GM21390 (cell line): ENCODE measurements around the gene IFT122.
"Not testable (repeated sequence)": the region's sequence is repeated elsewhere in the genome, so short reads cannot be mapped to it uniquely, and the experiment has no call there.

Experiments
- ATAC-seq: cut with Tn5 transposase; IDR thresholded peaks from one replicate; pipeline ENCODE4 v1.9.1; 2021; ENCODE audit not compliant: unreplicated experiment

IFT122 gene

GRCh38 chr3:129515108-129515820, 75.2 kb downstream of the IFT122 start:
- not testable (repeated sequence) for ATAC-seq

DNA sequence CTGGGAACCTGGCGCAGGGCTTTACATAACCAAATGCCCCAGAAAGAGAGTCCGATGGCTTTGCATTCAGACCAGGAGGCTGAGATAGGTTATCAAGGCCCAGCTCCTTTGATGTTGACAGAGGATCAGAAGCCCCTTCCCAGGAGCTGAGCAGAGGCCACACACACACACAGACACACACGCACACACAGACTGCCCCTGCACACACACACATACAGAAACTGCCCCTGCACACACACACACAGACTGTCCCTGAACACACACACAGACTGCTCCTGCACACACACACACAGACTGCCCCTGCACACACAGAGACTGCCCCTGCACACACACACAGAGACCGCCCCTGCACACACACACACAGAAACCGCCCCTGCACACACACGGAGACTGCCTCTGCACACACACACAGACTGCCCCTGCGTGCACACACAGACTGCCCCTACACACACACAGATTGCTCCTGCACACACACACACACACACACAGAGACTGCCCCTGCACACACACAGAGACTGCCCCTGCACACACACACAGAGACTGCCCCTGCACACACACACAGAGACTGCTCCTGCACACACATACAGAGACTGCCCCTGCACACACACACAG, 75.9 kb downstream of the IFT122 start:
- ATAC-seq, result not testable (repeated sequence)

- ATAC-seq, result no peak
Measured at GRCh38 chr3:129517516-129517915, 77.5 kb downstream of the IFT122 start.

DNA sequence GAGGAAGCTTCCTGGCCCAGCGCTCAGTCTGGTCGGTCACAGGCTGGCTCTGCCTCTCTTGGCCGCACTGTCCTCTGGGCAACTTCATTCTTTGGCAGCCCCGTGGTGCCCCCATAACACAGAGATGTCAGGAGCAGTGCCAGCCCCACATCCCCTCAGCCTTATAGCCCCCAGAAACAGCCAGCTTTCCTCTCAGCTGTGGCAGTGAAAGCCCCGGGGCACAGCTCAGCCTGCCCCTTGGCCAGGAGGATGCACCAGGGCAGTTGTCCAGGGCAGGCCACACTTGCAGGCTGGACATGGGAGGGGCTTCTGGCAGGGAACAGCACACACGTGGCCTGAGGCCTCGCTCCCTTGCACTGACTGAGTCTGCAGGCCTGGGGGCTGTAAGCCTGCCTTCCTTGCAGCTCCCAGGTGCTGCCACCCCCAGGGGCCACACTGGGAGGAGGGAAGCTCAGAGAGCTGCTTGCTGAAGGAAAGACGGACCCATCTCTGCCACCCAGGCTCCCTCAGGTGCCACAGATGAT, 78.1 kb downstream of the IFT122 start:
- no peak for ATAC-seq

- ATAC-seq, result no peak
Measured at GRCh38 chr3:129518581-129518980, 78.6 kb downstream of the IFT122 start.

DNA sequence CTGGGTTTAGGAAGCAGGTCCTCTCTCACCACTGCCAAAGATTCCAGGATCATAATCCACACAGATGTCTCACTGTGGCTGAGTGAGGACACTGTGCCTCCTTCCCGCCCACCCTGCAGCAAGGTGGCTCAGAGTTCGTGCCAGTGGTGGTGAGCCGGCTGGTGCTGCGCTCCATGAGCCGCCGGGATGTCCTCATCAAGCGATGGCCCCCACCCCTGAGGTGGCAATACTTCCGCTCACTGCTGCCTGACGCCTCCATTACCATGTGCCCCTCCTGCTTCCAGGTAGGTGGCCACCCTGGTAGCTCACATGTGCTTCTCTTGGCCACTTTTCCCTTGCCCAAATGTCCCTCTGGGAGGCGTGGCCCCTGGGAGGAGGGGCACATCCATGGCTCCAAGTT, 79.4 kb downstream of the IFT122 start:
- no peak for ATAC-seq

DNA sequence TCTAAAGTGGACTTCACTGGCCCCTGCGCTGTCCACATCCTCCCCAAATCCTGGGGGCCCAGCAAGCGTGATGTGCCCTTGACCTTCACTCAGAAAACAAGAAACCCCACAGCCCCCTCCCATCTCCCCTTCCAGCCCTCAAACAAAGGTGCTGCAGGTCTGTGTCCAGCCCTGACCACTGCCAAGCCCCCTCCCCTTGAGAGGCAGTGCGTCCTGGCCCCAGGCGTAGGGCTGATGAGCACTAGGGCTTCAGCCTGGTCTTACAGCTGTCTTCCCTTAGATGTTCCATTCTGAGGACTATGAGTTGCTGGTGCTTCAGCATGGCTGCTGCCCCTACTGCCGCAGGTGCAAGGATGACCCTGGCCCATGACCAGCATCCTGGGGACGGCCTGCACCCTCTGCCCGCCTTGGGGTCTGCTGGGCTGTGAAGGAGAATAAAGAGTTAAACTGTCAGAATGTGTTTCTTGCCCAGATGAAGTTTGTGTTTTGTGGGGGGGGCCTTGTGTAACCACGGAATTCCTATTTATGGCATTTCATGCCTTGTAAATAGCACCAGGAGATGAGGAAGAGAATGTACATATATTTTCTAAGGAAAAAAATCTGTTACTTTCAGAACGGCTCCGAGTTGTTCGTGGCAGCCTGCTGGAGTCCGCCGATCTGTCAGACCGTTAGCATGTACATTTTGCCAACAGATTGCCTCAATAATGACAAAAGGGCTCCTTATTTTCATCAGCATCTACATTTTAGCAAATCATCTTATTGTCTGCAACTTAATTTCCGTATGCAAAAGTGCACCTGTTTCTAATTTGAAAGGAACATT, 80.1 kb downstream of the IFT122 start:
- no peak for ATAC-seq

GRCh38 chr3:129520960-129521359, 80.9 kb downstream of the IFT122 start:
- ATAC-seq, result no peak

GRCh38 chr3:129521611-129522010, 81.6 kb downstream of the IFT122 start:
- no peak for ATAC-seq

- no peak for ATAC-seq
Measured at GRCh38 chr3:129522953-129523352, 82.9 kb downstream of the IFT122 start.

DNA sequence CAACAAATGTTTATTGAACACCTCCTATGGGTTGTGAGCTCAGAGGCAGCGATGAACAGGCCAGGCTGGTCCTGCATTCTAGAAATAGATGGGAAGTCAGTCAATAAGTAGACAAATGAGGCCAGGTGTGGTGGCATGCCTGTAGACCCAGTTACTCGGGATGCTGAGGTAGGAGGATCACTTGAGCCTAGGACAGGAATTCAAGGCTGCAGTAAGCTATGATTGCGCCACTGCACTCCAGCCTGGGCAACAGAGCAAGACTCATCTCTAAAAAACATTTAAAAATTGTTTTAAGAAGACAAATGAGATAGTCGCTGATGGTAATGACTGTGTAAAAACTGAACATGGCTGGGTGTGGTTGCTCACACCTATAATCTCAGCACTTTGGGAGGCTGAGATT, 84.1 kb downstream of the IFT122 start:
- ATAC-seq, result no peak

GRCh38 chr3:129525341-129525968, 85.4 kb downstream of the IFT122 start:
- ATAC-seq, result no peak

GRCh38 chr3:129526121-129526900, 86.3 kb downstream of the IFT122 start:
- ATAC-seq, result peak; percentile 93

DNA sequence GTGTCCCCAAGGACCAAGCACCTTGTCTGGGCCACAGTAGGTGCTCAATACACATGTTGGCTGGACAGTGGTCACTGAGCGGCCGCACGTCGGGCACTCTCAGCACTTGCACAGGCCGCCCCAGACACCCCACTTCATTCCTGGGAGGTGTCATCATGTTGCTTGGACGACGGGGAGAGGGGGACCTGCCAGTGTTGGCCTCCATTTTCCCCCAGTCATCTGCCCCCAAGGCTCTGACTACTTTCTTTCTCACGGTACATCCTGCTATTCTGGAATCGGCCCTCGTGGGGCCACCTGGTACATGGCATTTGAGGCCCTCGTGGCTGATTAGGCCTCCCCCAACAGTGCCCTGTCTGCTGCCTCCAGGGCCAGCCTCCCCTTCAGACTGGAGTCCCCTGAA, 87.2 kb downstream of the IFT122 start:
- no peak for ATAC-seq

DNA sequence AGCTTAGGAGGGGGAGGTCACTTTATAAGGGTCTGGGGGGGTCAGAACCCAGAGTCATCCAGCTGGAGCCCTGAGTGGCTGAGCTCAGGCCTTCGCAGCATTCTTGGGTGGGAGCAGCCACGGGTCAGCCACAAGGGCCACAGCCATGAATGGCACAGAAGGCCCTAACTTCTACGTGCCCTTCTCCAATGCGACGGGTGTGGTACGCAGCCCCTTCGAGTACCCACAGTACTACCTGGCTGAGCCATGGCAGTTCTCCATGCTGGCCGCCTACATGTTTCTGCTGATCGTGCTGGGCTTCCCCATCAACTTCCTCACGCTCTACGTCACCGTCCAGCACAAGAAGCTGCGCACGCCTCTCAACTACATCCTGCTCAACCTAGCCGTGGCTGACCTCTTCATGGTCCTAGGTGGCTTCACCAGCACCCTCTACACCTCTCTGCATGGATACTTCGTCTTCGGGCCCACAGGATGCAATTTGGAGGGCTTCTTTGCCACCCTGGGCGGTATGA, 88.6 kb downstream of the IFT122 start, which contains the start of gene RHO:
TSS of gene RHO (plus strand) at position 51 of the 512 bp plus-strand sequence. CDS start at position 146, 95 bp downstream.
- no peak for ATAC-seq

DNA sequence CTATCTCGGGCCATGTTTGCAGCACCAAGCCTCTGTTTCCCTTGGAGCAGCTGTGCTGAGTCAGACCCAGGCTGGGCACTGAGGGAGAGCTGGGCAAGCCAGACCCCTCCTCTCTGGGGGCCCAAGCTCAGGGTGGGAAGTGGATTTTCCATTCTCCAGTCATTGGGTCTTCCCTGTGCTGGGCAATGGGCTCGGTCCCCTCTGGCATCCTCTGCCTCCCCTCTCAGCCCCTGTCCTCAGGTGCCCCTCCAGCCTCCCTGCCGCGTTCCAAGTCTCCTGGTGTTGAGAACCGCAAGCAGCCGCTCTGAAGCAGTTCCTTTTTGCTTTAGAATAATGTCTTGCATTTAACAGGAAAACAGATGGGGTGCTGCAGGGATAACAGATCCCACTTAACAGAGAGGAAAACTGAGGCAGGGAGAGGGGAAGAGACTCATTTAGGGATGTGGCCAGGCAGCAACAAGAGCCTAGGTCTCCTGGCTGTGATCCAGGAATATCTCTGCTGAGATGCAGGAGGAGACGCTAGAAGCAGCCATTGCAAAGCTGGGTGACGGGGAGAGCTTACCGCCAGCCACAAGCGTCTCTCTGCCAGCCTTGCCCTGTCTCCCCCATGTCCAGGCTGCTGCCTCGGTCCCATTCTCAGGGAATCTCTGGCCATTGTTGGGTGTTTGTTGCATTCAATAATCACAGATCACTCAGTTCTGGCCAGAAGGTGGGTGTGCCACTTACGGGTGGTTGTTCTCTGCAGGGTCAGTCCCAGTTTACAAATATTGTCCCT, 89.6 kb downstream of the IFT122 start:
- no peak for ATAC-seq

GRCh38 chr3:129530251-129530791, 90.3 kb downstream of the IFT122 start:
- ATAC-seq, result no peak

- ATAC-seq, result no peak
Measured at GRCh38 chr3:129530821-129531220, 90.8 kb downstream of the IFT122 start.

- ATAC-seq, result no peak
Measured at GRCh38 chr3:129531699-129532098, 91.7 kb downstream of the IFT122 start.
